H1 (cell line): ENCODE measurements around the gene CST7. TPM values are rescaled to one million over a fixed set of nuclear protein-coding genes. Genes with fewer than 3 reads are reported as not detected.

ENCODE experiments used
- BRCA1 ChIP-seq: IDR thresholded peaks from 2 replicates; pipeline ENCODE4 v1.6.1; 2012; ENCODE audit warnings: low read depth, low read length, improper control_type of control experiment
- POLR2AphosphoS5 ChIP-seq: IDR thresholded peaks from 2 replicates; pipeline ENCODE4 v1.6.1; 2011; ENCODE audit warnings: low read depth, low read length
- TAF7 ChIP-seq: optimal IDR thresholded peaks from 2 replicates; pipeline ENCODE3; 2011; ENCODE audit warnings: low read depth, mild to moderate bottlenecking, inconsistent platforms, low read length, moderate library complexity, borderline replicate concordance
- polyA plus RNA-seq, 7 experiments: library from polyadenylated mRNA; depleted of rRNA in 3 of 7; stranded (reverse) in 5 of 7; unstranded in 2 of 7; fragments of >200 nt in 5 of 7; fragments of 200-250 nt in 2 of 7; gene quantifications; 1 replicate in 5 of 7; 2 replicates in 1 of 7; 4 replicates in 1 of 7; pipeline versions ENCODE4 v1.2.1 to v1.2.3, GENCODE V29; 2011 to 2013; ENCODE audit warnings: missing spikeins in 2 of 7, mixed read lengths in 2 of 7
- total RNA-seq: library from RNA; stranded (reverse); fragmentation: NEBNext Ultra II Directional; extraction: Animal tissue kit (Norgen Biotek cat#: 25700); gene quantifications from 2 replicates; pipeline ENCODE4 v1.2.1, GENCODE V29; 2021

Gene CST7
- total and polyA plus RNA-seq, 2 of the 8 experiments (the other 6 are each of a cell fraction or from before 2014, with no cell fraction given) = not detected

GRCh38 chr20:24995741-24996448, 46.8 kb downstream of the CST7 start (continued):
- TF ChIP-seq POLR2AphosphoS5 (no peak), BRCA1 (no peak), TAF7 (no peak)
- TF ChIP-seq, all 59 proteins: peak for 0
